Measurements from ENCODE around the gene TLE3. TPM values are rescaled to one million over a fixed set of nuclear protein-coding genes. Genes with fewer than 3 reads are reported as not detected.

Gene TLE3
- total RNA-seq, 1 experiment from 2014 or later, result 98.2 TPM

- no peaks in the 10 kb centered on the region for H3K79me2 ChIP-seq (ENCODE audit: insufficient read depth, low read length)
- Mint-ChIP-seq H3K4me1 (peaks cover 6% of the 10 kb centered on the region in 2 experiments), H3K9me3 (no peaks in the 10 kb centered on the region), H3K4me3 (no peak overlapping the region), H3K27ac (no peak overlapping the region), H3K36me3 (ENCODE audit: insufficient read depth in 1 of 3, low read depth in 3 of 3) (peaks cover 0 to 4% (median 0%) of the 10 kb centered on the region in 3 experiments; a peak in 3 of 7 replicates), H3K27me3 (ENCODE audit: low read depth) (no peaks in the 10 kb centered on the region; the same call in 1 of the 2 replicates)
- no peak overlapping the region for H2BK20ac ChIP-seq (ENCODE audit: low read depth, low read length, poor library complexity, severe bottlenecking)
- H3K79me1 ChIP-seq (ENCODE audit: insufficient read depth, low read depth, low read length, poor library complexity, severe bottlenecking), result no peaks in the 10 kb centered on the region
- H2BK5ac ChIP-seq (ENCODE audit: insufficient read length, low read length), result no peak overlapping the region
- H3K23ac ChIP-seq (ENCODE audit: insufficient read length, low read depth, low read length), result no peak overlapping the region
- no peaks in the 10 kb centered on the region for H3K27me3 ChIP-seq (ENCODE audit: insufficient read depth, low read length)
- no peak for DNase-seq
- H2BK12ac ChIP-seq (ENCODE audit: insufficient read length, low read depth, low read length), result no peak overlapping the region
- no peak overlapping the region for H4K8ac ChIP-seq (replicated peaks; ENCODE audit: insufficient read length, low read depth, low read length)
- H4K5ac ChIP-seq (ENCODE audit: insufficient read length, low read depth, low read length), result no peak overlapping the region
- H3K56ac ChIP-seq (ENCODE audit: insufficient read length, low read depth, low read length), result no peak overlapping the region
- no peaks in the 10 kb centered on the region for H3K4me1 ChIP-seq (ENCODE audit: insufficient read depth, low read length)
- 100% methylated on average over 2 of the region's 5 CpGs for WGBS (ENCODE audit: extremely low coverage, insufficient read length, low lambda C conversion rate)
- no peak overlapping the region for H2BK120ac ChIP-seq (ENCODE audit: low read depth, low read length, poor library complexity, severe bottlenecking)
- no peak overlapping the region for H3K14ac ChIP-seq (ENCODE audit: insufficient read depth, low read length)
- H3K9me3 ChIP-seq (ENCODE audit: control insufficient read depth, low read depth, low read length), result no peaks in the 10 kb centered on the region
- no peak overlapping the region for H3K4ac ChIP-seq (ENCODE audit: low read depth, low read length)
- no peak overlapping the region for H4K91ac ChIP-seq (ENCODE audit: insufficient read length, low read depth, low read length)
- H3K4me2 ChIP-seq (ENCODE audit: insufficient read depth, insufficient read length, low read length), result no peak overlapping the region
- H3K9ac ChIP-seq (ENCODE audit: extremely low read depth, insufficient read length, low read length), result no peak overlapping the region
- no peaks in the 10 kb centered on the region for H3K23me2 ChIP-seq (ENCODE audit: insufficient read length, low read depth, low read length, poor library complexity, severe bottlenecking)
- no peaks in the 10 kb centered on the region for H4K20me1 ChIP-seq (ENCODE audit: control insufficient read depth, insufficient read depth, insufficient read length)
- H3T11ph ChIP-seq (ENCODE audit: low read length), result no peak overlapping the region
- TF ChIP-seq, protein P1, sequence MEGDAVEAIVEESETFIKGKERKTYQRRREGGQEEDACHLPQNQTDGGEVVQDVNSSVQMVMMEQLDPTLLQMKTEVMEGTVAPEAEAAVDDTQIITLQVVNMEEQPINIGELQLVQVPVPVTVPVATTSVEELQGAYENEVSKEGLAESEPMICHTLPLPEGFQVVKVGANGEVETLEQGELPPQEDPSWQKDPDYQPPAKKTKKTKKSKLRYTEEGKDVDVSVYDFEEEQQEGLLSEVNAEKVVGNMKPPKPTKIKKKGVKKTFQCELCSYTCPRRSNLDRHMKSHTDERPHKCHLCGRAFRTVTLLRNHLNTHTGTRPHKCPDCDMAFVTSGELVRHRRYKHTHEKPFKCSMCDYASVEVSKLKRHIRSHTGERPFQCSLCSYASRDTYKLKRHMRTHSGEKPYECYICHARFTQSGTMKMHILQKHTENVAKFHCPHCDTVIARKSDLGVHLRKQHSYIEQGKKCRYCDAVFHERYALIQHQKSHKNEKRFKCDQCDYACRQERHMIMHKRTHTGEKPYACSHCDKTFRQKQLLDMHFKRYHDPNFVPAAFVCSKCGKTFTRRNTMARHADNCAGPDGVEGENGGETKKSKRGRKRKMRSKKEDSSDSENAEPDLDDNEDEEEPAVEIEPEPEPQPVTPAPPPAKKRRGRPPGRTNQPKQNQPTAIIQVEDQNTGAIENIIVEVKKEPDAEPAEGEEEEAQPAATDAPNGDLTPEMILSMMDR (conservative IDR thresholded peaks at IDR 0.05), result no peak
- H2BK15ac ChIP-seq (ENCODE audit: low read depth, low read length), result no peak overlapping the region
- H2AK5ac ChIP-seq (ENCODE audit: insufficient read length, low read length), result no peak overlapping the region
- no peak overlapping the region for H3K27ac ChIP-seq (ENCODE audit: insufficient read length, low read depth, low read length)
- H3K18ac ChIP-seq (ENCODE audit: insufficient read length, low read depth, low read length), result no peak overlapping the region
- no peak overlapping the region for H2AFZ ChIP-seq (ENCODE audit: low read length)
Observed at GRCh38 chr15:70042553-70043214, 55.0 kb downstream of the TLE3 start.

Data from H9 (cell line).